Choroid plexus epithelial cell (primary cell): Measurements from ENCODE around the gene OR1F1.
"Not testable (repeated sequence)": the region's sequence is repeated elsewhere in the genome, so short reads cannot be mapped to it uniquely, and the experiment has no call there.

Experiments used
- DNase-seq: peaks from one replicate; pipeline ENCODE4 v3.0.0-alpha.2; 2010; ENCODE audit warnings: low read depth
- H3K4me3 ChIP-seq: 2 replicates; pipeline ENCODE4 v1.5.1; 2011; ENCODE audit warnings: low read depth, mild to moderate bottlenecking, control low read depth, low read length, moderate library complexity
- CTCF ChIP-seq: conservative IDR thresholded peaks from 2 replicates; pipeline ENCODE4 v1.5.1; 2011; ENCODE audit warnings: low read depth, mild to moderate bottlenecking, control low read depth, inconsistent platforms, low read length, moderate library complexity

Gene OR1F1

GRCh38 chr16:3193221-3194212 is 5.5 kb downstream of the OR1F1 start:
- no peak overlapping the region for H3K4me3 ChIP-seq
- no peak for DNase-seq
- TF ChIP-seq CTCF: no peak

GRCh38 chr16:3194792-3195191 is 6.8 kb downstream of the OR1F1 start:
- no peak for TF ChIP-seq CTCF
- DNase-seq: no peak
- no peak overlapping the region for H3K4me3 ChIP-seq

GRCh38 chr16:3195975-3196374 is 8.0 kb downstream of the OR1F1 start:
- no peak overlapping the region for H3K4me3 ChIP-seq
- TF ChIP-seq CTCF: no peak
- DNase-seq: no peak

- DNase-seq, H3K4me3 ChIP-seq: not testable (repeated sequence)
These were observed 9.8 kb downstream of the OR1F1 start for GRCh38 chr16:3197694-3198333.

- H3K4me3 ChIP-seq: no peak overlapping the region
- TF ChIP-seq CTCF: no peak
- no peak for DNase-seq
These were observed 10.5 kb downstream of the OR1F1 start for GRCh38 chr16:3198334-3199072.

- no peak overlapping the region for H3K4me3 ChIP-seq
- TF ChIP-seq CTCF: no peak
- no peak for DNase-seq
These were observed 15.0 kb downstream of the OR1F1 start for GRCh38 chr16:3202903-3203539.

GRCh38 chr16:3205939-3206338 is 17.9 kb downstream of the OR1F1 start:
- H3K4me3 ChIP-seq, DNase-seq: not testable (repeated sequence)
